ENCODE data around the gene ZSCAN5C. TPM values are rescaled to one million over a fixed set of nuclear protein-coding genes. Genes with fewer than 3 reads are reported as not detected.
A peak's percentile ranks its signal among the peaks of the same experiment; 100 is the strongest.
"Not testable (repeated sequence)": the region's sequence is repeated elsewhere in the genome, so short reads cannot be mapped to it uniquely, and the experiment has no call there.

The ZSCAN5C gene
- total RNA-seq, 4 donors from 2014 or later = not detected

- Histone ChIP-seq H3K27me3 (peaks cover 0 to 27% (median 4%) of the 10 kb centered on the region in 4 donors), H3K4me3 (peak overlapping the region; percentile 42 to 52 (median 46)), H3K27ac (replicated peaks in 1 of 4) (no peak overlapping the region), H3K9me3 (no peaks in the 10 kb centered on the region), H3K4me1 (peaks cover 6 to 11% (median 9%) of the 10 kb centered on the region in 4 donors), H3K36me3 (peaks cover 0 to 9% (median 7%) of the 10 kb centered on the region in 4 donors)
- intact Hi-C loops (cut with DNase I) = no loop called here
- TF ChIP-seq POLR2A (IDR thresholded peaks at IDR 0.05; ENCODE audit: low read depth) (no peak), POLR2AphosphoS5 (IDR thresholded peaks at IDR 0.05) (no peak), CTCF (IDR thresholded peaks at IDR 0.05) (no peak), EP300 (IDR thresholded peaks at IDR 0.05) (no peak)
- 13% methylated on average over 30 of the region's 79 CpGs for WGBS
- DNase-seq (ENCODE audit: extremely low spot score) = no peak
These were observed 15.2 kb downstream of the ZSCAN5C start for GRCh38 chr19:56217039-56217949.

- intact Hi-C loops (cut with DNase I) = no loop called here
- TF ChIP-seq POLR2AphosphoS5 (IDR thresholded peaks at IDR 0.05) (no peak), CTCF (IDR thresholded peaks at IDR 0.05) (no peak), POLR2A (IDR thresholded peaks at IDR 0.05; ENCODE audit: low read depth) (no peak), EP300 (IDR thresholded peaks at IDR 0.05) (no peak)
- Histone ChIP-seq H3K27me3 (peaks cover 0 to 23% (median 4%) of the 10 kb centered on the region in 4 donors), H3K4me3 (no peak overlapping the region), H3K9me3 (no peaks in the 10 kb centered on the region), H3K27ac (replicated peaks in 1 of 4) (no peak overlapping the region), H3K4me1 (peaks cover 6 to 11% (median 9%) of the 10 kb centered on the region in 4 donors), H3K36me3 (peaks cover 0 to 22% (median 14%) of the 10 kb centered on the region in 4 donors)
- DNase-seq (ENCODE audit: extremely low spot score) = no peak
- WGBS = 93% methylated on average over 10 of the region's 10 CpGs
These were observed 16.9 kb downstream of the ZSCAN5C start for GRCh38 chr19:56218961-56219360.

GRCh38 chr19:56221442-56221841, 19.4 kb downstream of the ZSCAN5C start:
- H3K9me3 ChIP-seq; intact Hi-C loops (cut with DNase I); H3K27ac ChIP-seq (replicated peaks in 1 of 4); H3K4me3 ChIP-seq; DNase-seq (ENCODE audit: extremely low spot score): not testable (repeated sequence)
- Histone ChIP-seq H3K27me3 (peaks cover 0 to 18% (median 4%) of the 10 kb centered on the region in 4 donors), H3K36me3 (peaks cover 0 to 22% (median 14%) of the 10 kb centered on the region in 4 donors), H3K4me1 (peaks cover 6 to 11% (median 9%) of the 10 kb centered on the region in 4 donors)
- 65% methylated on average over 9 of the region's 9 CpGs for WGBS

GRCh38 chr19:56221851-56222250, 19.8 kb downstream of the ZSCAN5C start:
- DNase-seq (ENCODE audit: extremely low spot score) = no peak
- no peak overlapping the region for H3K27ac ChIP-seq (replicated peaks in 1 of 4)
- H3K27me3 ChIP-seq = peaks cover 0 to 14% (median 4%) of the 10 kb centered on the region in 4 donors
- 92% methylated on average over 14 of the region's 14 CpGs for WGBS
- peaks cover 0 to 22% (median 14%) of the 10 kb centered on the region in 4 donors for H3K36me3 ChIP-seq
- no peaks in the 10 kb centered on the region for H3K9me3 ChIP-seq
- no peak overlapping the region for H3K4me3 ChIP-seq
- intact Hi-C loops (cut with DNase I) = no loop called here
- peaks cover 6 to 11% (median 9%) of the 10 kb centered on the region in 4 donors for H3K4me1 ChIP-seq
- TF ChIP-seq EP300 (IDR thresholded peaks at IDR 0.05) (no peak), POLR2A (IDR thresholded peaks at IDR 0.05; ENCODE audit: low read depth) (no peak), POLR2AphosphoS5 (IDR thresholded peaks at IDR 0.05) (no peak), CTCF (IDR thresholded peaks at IDR 0.05) (no peak)

- no peak overlapping the region for H3K4me3 ChIP-seq
These were observed 20.8 kb downstream of the ZSCAN5C start for GRCh38 chr19:56222901-56223300.

More at GRCh38 chr19:56222901-56223300, 20.8 kb downstream of the ZSCAN5C start:
- intact Hi-C loops (cut with DNase I) = no loop called here
- H3K27me3 ChIP-seq = peaks cover 0 to 3% (median under 1%) of the 10 kb centered on the region in 4 donors
- no peaks in the 10 kb centered on the region for H3K9me3 ChIP-seq
- TF ChIP-seq CTCF (IDR thresholded peaks at IDR 0.05) = no peak
- TF ChIP-seq POLR2AphosphoS5 (IDR thresholded peaks at IDR 0.05) = no peak
- TF ChIP-seq EP300 (IDR thresholded peaks at IDR 0.05) = no peak
- TF ChIP-seq POLR2A (IDR thresholded peaks at IDR 0.05; ENCODE audit: low read depth) = no peak
- 78% methylated on average over 4 of the region's 6 CpGs for WGBS
- no peak overlapping the region for H3K27ac ChIP-seq (replicated peaks in 1 of 4)
- H3K36me3 ChIP-seq = peaks cover 0 to 22% (median 14%) of the 10 kb centered on the region in 4 donors
- no peak for DNase-seq (ENCODE audit: extremely low spot score)
- H3K4me1 ChIP-seq = peaks cover 0 to under 1% (median 0%) of the 10 kb centered on the region in 4 donors
